HepG2 (cell line): Measurements from ENCODE around the gene IQCK. TPM values are rescaled to one million over a fixed set of nuclear protein-coding genes. Genes with fewer than 3 reads are reported as not detected.

Source experiments
- ATAC-seq: fragments of 200-7000 bp; cut with Tn5 transposase; 3 replicates; pipeline ENCODE4 v1.9.1; 2020; ENCODE audit warnings: mild to moderate bottlenecking, moderate library complexity
- BruUV-seq: library from RNA; stranded (reverse); fragments of 400-500 nt; replicated peaks from 2 replicates; lab custom pipeline; 2021; lab: Mats Ljungman, UMichigan
- CTCF ChIA-PET: fragments of 300-600 bp; formaldehyde crosslinking; extraction: SDS; loops from one replicate; lab custom pipeline; 2021; ENCODE audit warnings: low total read pairs, inconsistent platforms, low intra/inter-chr PET ratio; lab: Yijun Ruan, JAX
- POLR2A ChIA-PET: fragments of 350-600 bp; sonication (Branson Sonifier 250); formaldehyde crosslinking; loops from one replicate; lab custom pipeline; 2020; ENCODE audit warnings: antibody characterized with exemption, inconsistent platforms; lab: Yijun Ruan, JAX
- DNase-seq: peaks from one replicate; pipeline ENCODE4 v3.0.0-alpha.2; 2015; ENCODE audit warnings: low spot score
- FAIRE-seq: peaks from 3 replicates; lab custom pipeline; 2011; peaks lifted over from hg19 to GRCh38; lab: Jason Lieb, UNC
- H2AFZ ChIP-seq: one replicate; pipeline ENCODE4 v1.6.1; 2011; ENCODE audit warnings: low read length, inconsistent platforms
- H3K27ac ChIP-seq: fragments of 300-600 bp; 3 replicates; pipeline ENCODE4 v1.8.0; 2011; ENCODE audit warnings: mixed run types, mild to moderate bottlenecking, mixed read lengths, low read length, inconsistent platforms; ENCODE audit not compliant: insufficient read depth; ENCODE audit errors: extremely low read length
- H3K27me3 ChIP-seq, 2 experiments: fragments of 200-600 bp in 1 of 2; 2 replicates in 1 of 2; 3 replicates in 1 of 2; pipeline versions ENCODE4 v1.6.0 to v1.8.0; 2011; ENCODE audit warnings: low read length in 2 of 2, mild to moderate bottlenecking in 2 of 2, moderate library complexity in 2 of 2, inconsistent platforms in 1 of 2; ENCODE audit not compliant: insufficient read depth in 2 of 2, control insufficient read depth in 1 of 2
- H3K36me3 ChIP-seq, 2 experiments: fragments of 200-600 bp in 1 of 2; replicated peaks in 1 of 2; 2 replicates in 1 of 2; 3 replicates in 1 of 2; pipeline versions ENCODE4 v1.5.1 to v1.8.0; 2011; ENCODE audit warnings: low read length in 2 of 2, inconsistent platforms in 1 of 2; ENCODE audit not compliant: insufficient read depth in 2 of 2, control insufficient read depth in 1 of 2
- H3K4me1 ChIP-seq: 2 replicates; pipeline ENCODE4 v1.5.1; 2012; ENCODE audit warnings: low read length, inconsistent platforms; ENCODE audit not compliant: insufficient read depth
- H3K4me2 ChIP-seq: 2 replicates; pipeline ENCODE4 v1.6.0; 2011; ENCODE audit warnings: low read depth, low read length, inconsistent platforms
- H3K4me3 ChIP-seq, 3 experiments: fragments of 200-600 bp in 1 of 3; sonication (generic), shearing (Covaris generic) in 1 of 3; replicated peaks in 1 of 3; 2 replicates each; pipeline ENCODE4 v1.5.1; 2011 to 2016; ENCODE audit warnings: low read length in 3 of 3, inconsistent platforms in 2 of 3, low read depth in 2 of 3, mild to moderate bottlenecking in 2 of 3, control low read depth in 1 of 3, mixed read lengths in 1 of 3; ENCODE audit not compliant: insufficient read depth in 1 of 3
- H3K79me2 ChIP-seq: one replicate; pipeline ENCODE4 v1.6.1; 2011; ENCODE audit warnings: low read length, inconsistent platforms; ENCODE audit not compliant: insufficient read depth
- H3K9ac ChIP-seq: 2 replicates; pipeline ENCODE4 v1.6.0; 2011; ENCODE audit warnings: mild to moderate bottlenecking, low read depth, low read length, inconsistent platforms; ENCODE audit not compliant: insufficient read depth
- H3K9me3 ChIP-seq: 2 replicates; pipeline ENCODE4 v1.5.1; 2012; ENCODE audit warnings: mild to moderate bottlenecking, low read length
- H4K20me1 ChIP-seq: 2 replicates; pipeline ENCODE4 v1.6.0; 2011; ENCODE audit warnings: inconsistent platforms, mild to moderate bottlenecking, low read length, moderate library complexity; ENCODE audit not compliant: insufficient read depth
- ELF4 ChIP-seq: sonication (generic); formaldehyde crosslinking; IDR thresholded peaks from 2 replicates; pipeline ENCODE4 v1.5.0; 2020; ENCODE audit warnings: missing genetic modification reagents, mild to moderate bottlenecking, moderate library complexity, borderline replicate concordance
- JUNB ChIP-seq: sonication (generic); formaldehyde crosslinking; IDR thresholded peaks from 2 replicates; pipeline ENCODE4 v1.8.0; 2022; ENCODE audit warnings: missing genetic modification reagents, mild to moderate bottlenecking, borderline replicate concordance
- NR2F1 ChIP-seq, 2 experiments: fragments of 450-650 bp in 1 of 2; formaldehyde crosslinking in 1 of 2; IDR thresholded peaks; 2 replicates each; pipeline versions ENCODE4 v1.5.0 to v1.6.1; 2016 to 2020; ENCODE audit warnings: mild to moderate bottlenecking in 1 of 2, missing compliant biosample characterization in 1 of 2, missing genetic modification reagents in 1 of 2, moderate library complexity in 1 of 2
- SMYD3 ChIP-seq: sonication (generic); formaldehyde crosslinking; IDR thresholded peaks from 2 replicates; pipeline ENCODE4 v1.8.1; 2023; ENCODE audit warnings: mild to moderate bottlenecking, missing genetic modification reagents
- THAP7 ChIP-seq: sonication (generic); formaldehyde crosslinking; IDR thresholded peaks from 2 replicates; pipeline ENCODE4 v1.8.1; 2023; ENCODE audit warnings: mild to moderate bottlenecking, missing genetic modification reagents
- ZFP36L2 ChIP-seq: sonication (generic); formaldehyde crosslinking; IDR thresholded peaks from 2 replicates; pipeline ENCODE4 v1.4.0; 2020; ENCODE audit warnings: missing genetic modification reagents
- ZNF318 ChIP-seq: sonication (generic); formaldehyde crosslinking; IDR thresholded peaks from 2 replicates; pipeline ENCODE4 v1.4.0; 2020; ENCODE audit warnings: mild to moderate bottlenecking, missing genetic modification reagents
- ZNF441 ChIP-seq: sonication (generic); formaldehyde crosslinking; IDR thresholded peaks from 2 replicates; pipeline ENCODE4 v1.7.0; 2021; ENCODE audit warnings: missing genetic modification reagents, borderline replicate concordance
- ZNF646 ChIP-seq: sonication (generic); formaldehyde crosslinking; IDR thresholded peaks from 2 replicates; pipeline ENCODE4 v1.9.0; 2021; ENCODE audit warnings: mild to moderate bottlenecking, missing genetic modification reagents
- in situ Hi-C: cut with HindIII; loops from 2 replicates; pipeline ENCODE4 v1.10.0; 2017; ENCODE audit warnings: low pct_unique_long_range_greater_than_20kb; ENCODE audit not compliant: extremely low pct_ligation_motif_present
- intact Hi-C: fragments of 100-400 bp; cut with micrococcal nuclease; formaldehyde crosslinking; loops from one replicate; pipeline ENCODE4 v1.10.0; 2022; ENCODE audit not compliant: unreplicated experiment
- polyA plus RNA-seq, 8 experiments: library from polyadenylated mRNA; depleted of rRNA in 3 of 8; stranded (reverse) in 7 of 8; unstranded in 1 of 8; fragments of >200 nt; fragmentation: Illumina TruSeq in 4 of 8; extraction: Trizol in 4 of 8; gene quantifications; 2 replicates each; pipeline versions ENCODE4 v1.2.1 to v1.2.3, GENCODE V29; 2011 to 2016; ENCODE audit warnings: low read depth in 4 of 8, missing spikeins in 1 of 8, mixed read lengths in 1 of 8; ENCODE audit not compliant: insufficient read depth in 1 of 8
- total RNA-seq, 5 experiments: library from RNA; depleted of rRNA; stranded (reverse); fragments of >200 nt; fragmentation: Illumina TruSeq; extraction: Trizol; gene quantifications; 2 replicates each; pipeline ENCODE4 v1.2.3, GENCODE V29; 2016; ENCODE audit warnings: low read depth in 1 of 5

IQCK gene
- total and polyA plus RNA-seq, 2 of the 13 experiments (the other 11 are each of a cell fraction or from before 2014, with no cell fraction given), result 5.1 to 7.3 TPM

- Histone ChIP-seq H4K20me1 (no peaks in the 10 kb centered on the region), H3K9me3 (no peaks in the 10 kb centered on the region), H3K9ac (no peak overlapping the region), H3K4me1 (peaks cover 45% of the 10 kb centered on the region), H3K4me2 (peak overlapping the region; percentile 57), H3K79me2 (no peaks in the 10 kb centered on the region), H3K4me3 (no peak overlapping the region), H3K27me3 (no peaks in the 10 kb centered on the region), H3K27ac (no peak overlapping the region), H2AFZ (no peak overlapping the region), H3K36me3 (no peaks in the 10 kb centered on the region)
- no TSS peak for BruUV-seq
- DNase-seq (no peak), ATAC-seq (peak; percentile 42), FAIRE-seq (no peak)
- in situ Hi-C loops, result no loop called here
- POLR2A ChIA-PET, result interaction anchor here (0.8 to 2.1 kb wide), 5 partner anchors 8 to 202 kb away, joined by 3 to 10 read pairs (median 4); partner anchors contain the start of genes IQCK and KNOP1
- CTCF ChIA-PET, result no interaction called here
- intact Hi-C loops, result no loop called here
- peak; percentile 90 for TF ChIP-seq ZNF646
- 0 out of 2 replicates have a peak, but pooled peaks have one; percentile 5 for TF ChIP-seq ZNF318 (CRISPR knock-in tag)
- TF ChIP-seq SMYD3 (CRISPR knock-in tag), result no peak
- TF ChIP-seq ELF4 (CRISPR knock-in tag), result no peak
- TF ChIP-seq ZFP36L2 (CRISPR knock-in tag), result no peak
- TF ChIP-seq THAP7 (CRISPR knock-in tag), result peak; percentile 66; the same call in 1 of the 2 replicates
- no peak for TF ChIP-seq JUNB
- TF ChIP-seq NR2F1 (CRISPR knock-in tag; IDR thresholded peaks at IDR 0.05), result no peak
- no peak for TF ChIP-seq ZNF441
Measured at GRCh38 chr16:19743816-19744159, 25.7 kb downstream of the IQCK start.
